CD14-positive monocyte (primary cell): ENCODE data around the gene MCF2L2. TPM values are rescaled to one million over a fixed set of nuclear protein-coding genes. Genes with fewer than 3 reads are reported as not detected.

Source experiments
- DNase-seq, 3 donors: peaks; one replicate each; pipeline ENCODE4 v3.0.0-alpha.2; 2011 to 2022
- H2AFZ ChIP-seq: 2 replicates; pipeline ENCODE4 v1.6.0; 2012; ENCODE audit warnings: mild to moderate bottlenecking, low read depth, low read length, inconsistent platforms; ENCODE audit not compliant: insufficient read depth, poor library complexity, severe bottlenecking
- H3K27ac ChIP-seq, 2 donors: 1 replicate in 1 of 2; 2 replicates in 1 of 2; pipeline ENCODE4 v1.5.1; 2012 to 2013; ENCODE audit warnings: low read length in 2 of 2, control low read depth in 1 of 2, inconsistent platforms in 1 of 2, low read depth in 1 of 2, mild to moderate bottlenecking in 1 of 2
- H3K27me3 ChIP-seq, 2 donors: one replicate each; pipeline versions ENCODE4 v1.6.0 to v1.6.1; 2011 to 2013; ENCODE audit warnings: low read length in 2 of 2; ENCODE audit not compliant: control insufficient read depth in 2 of 2, insufficient read depth in 2 of 2
- H3K36me3 ChIP-seq, 2 donors: replicated peaks in 1 of 2; 1 replicate in 1 of 2; 2 replicates in 1 of 2; pipeline versions ENCODE4 v1.5.1 to v1.6.1; 2012 to 2013; ENCODE audit warnings: low read length in 2 of 2, control low read depth in 1 of 2, inconsistent platforms in 1 of 2, mild to moderate bottlenecking in 1 of 2; ENCODE audit not compliant: insufficient read depth in 2 of 2, control insufficient read depth in 1 of 2
- H3K4me1 ChIP-seq, 2 donors: 1 replicate in 1 of 2; 2 replicates in 1 of 2; pipeline versions ENCODE4 v1.5.1 to v1.6.1; 2012 to 2013; ENCODE audit warnings: low read length in 2 of 2, control low read depth in 1 of 2, inconsistent platforms in 1 of 2, mild to moderate bottlenecking in 1 of 2, moderate library complexity in 1 of 2; ENCODE audit not compliant: insufficient read depth in 2 of 2, control insufficient read depth in 1 of 2
- H3K4me2 ChIP-seq: replicated peaks from 2 replicates; pipeline ENCODE3; 2012; ENCODE audit warnings: low read length, moderate library complexity, mild to moderate bottlenecking; ENCODE audit not compliant: poor library complexity, severe bottlenecking; ENCODE audit errors: extremely low read depth
- H3K4me3 ChIP-seq, 3 experiments: fragments of 200-600 bp in 1 of 3; sonication (generic) in 1 of 3; replicated peaks in 1 of 3; 1 replicate in 2 of 3; 2 replicates in 1 of 3; pipeline ENCODE4 v1.5.1; 2011 to 2013; ENCODE audit warnings: low read length in 3 of 3, mild to moderate bottlenecking in 3 of 3, control low read depth in 2 of 3, low read depth in 2 of 3, inconsistent platforms in 1 of 3, moderate library complexity in 1 of 3
- H3K79me2 ChIP-seq: 2 replicates; pipeline ENCODE4 v1.6.0; 2012; ENCODE audit warnings: mild to moderate bottlenecking, control low read depth, inconsistent platforms, low read length, moderate library complexity; ENCODE audit not compliant: insufficient read depth
- H3K9ac ChIP-seq: 2 replicates; pipeline ENCODE4 v1.6.0; 2017; ENCODE audit warnings: low read length, mild to moderate bottlenecking; ENCODE audit not compliant: insufficient read depth, poor library complexity, severe bottlenecking
- H3K9me3 ChIP-seq, 2 donors: replicated peaks in 1 of 2; 1 replicate in 1 of 2; 2 replicates in 1 of 2; pipeline versions ENCODE4 v1.5.1 to v1.6.1; 2012 to 2013; ENCODE audit warnings: low read length in 2 of 2, control low read depth in 1 of 2; ENCODE audit not compliant: control insufficient read depth in 1 of 2, insufficient read depth in 1 of 2
- H4K20me1 ChIP-seq: 2 replicates; pipeline ENCODE4 v1.6.0; 2012; ENCODE audit warnings: mild to moderate bottlenecking, low read length, control low read depth, moderate library complexity; ENCODE audit not compliant: insufficient read depth
- H3K27ac Mint-ChIP-seq, 7 donors: one replicate each; pipeline ENCODE4 v1.8.0; 2020; ENCODE audit warnings: mild to moderate bottlenecking in 7 of 7, mixed read lengths in 7 of 7, moderate library complexity in 6 of 7, inconsistent platforms in 2 of 7
- H3K27me3 Mint-ChIP-seq, 3 donors: one replicate each; pipeline ENCODE4 v1.8.0; 2021 to 2022; ENCODE audit warnings: low read depth in 3 of 3, mild to moderate bottlenecking in 3 of 3, mixed read lengths in 3 of 3, moderate library complexity in 3 of 3, inconsistent platforms in 1 of 3
- H3K36me3 Mint-ChIP-seq, 2 donors: one replicate each; pipeline ENCODE4 v1.8.0; 2020; ENCODE audit warnings: mixed read lengths in 2 of 2, inconsistent platforms in 1 of 2, mild to moderate bottlenecking in 1 of 2
- H3K4me1 Mint-ChIP-seq: one replicate; pipeline ENCODE4 v1.8.0; 2020; ENCODE audit warnings: mild to moderate bottlenecking, mixed read lengths
- H3K4me3 Mint-ChIP-seq, 2 donors: one replicate each; pipeline ENCODE4 v1.8.0; 2020; ENCODE audit warnings: mild to moderate bottlenecking in 2 of 2, mixed read lengths in 2 of 2, moderate library complexity in 1 of 2
- H3K9me3 Mint-ChIP-seq, 7 donors: one replicate each; pipeline ENCODE4 v1.8.0; 2020 to 2022; ENCODE audit warnings: mixed read lengths in 7 of 7, mild to moderate bottlenecking in 6 of 7, moderate library complexity in 6 of 7, inconsistent platforms in 2 of 7
- WGBS: methylation state at CpG from one replicate; pipeline ENCODE4 v1.1.5; 2013; ENCODE audit warnings: missing lambda C conversion rate; ENCODE audit not compliant: insufficient coverage; 5-methylcytosine and 5-hydroxymethylcytosine counted together
- intact Hi-C, 2 donors: fragments of 100-400 bp; cut with micrococcal nuclease; formaldehyde crosslinking; loops; one replicate each; pipeline versions ENCODE4 v1.15.0 to v1.15.1; 2023
- polyA plus RNA-seq, 3 donors: library from polyadenylated mRNA; depleted of rRNA in 1 of 3; unstranded in 2 of 3; stranded (reverse) in 1 of 3; fragments of 300-500 nt in 2 of 3; fragments of >200 nt in 1 of 3; fragmentation: Illumina TruSeq in 2 of 3; gene quantifications; 1 replicate in 2 of 3; 2 replicates in 1 of 3; pipeline ENCODE4 v1.2.3, GENCODE V29; 2012 to 2021
- TF ChIP-seq, protein P1 (sequence below): fragments of 200-600 bp; IDR thresholded peaks from one replicate; pipeline ENCODE4 v1.8.0; 2022; ENCODE audit warnings: antibody characterized with exemption, mild to moderate bottlenecking

Gene MCF2L2
- polyA plus RNA-seq, 3 donors: 0.01 to 0.13 TPM; not detected in 1

DNA sequence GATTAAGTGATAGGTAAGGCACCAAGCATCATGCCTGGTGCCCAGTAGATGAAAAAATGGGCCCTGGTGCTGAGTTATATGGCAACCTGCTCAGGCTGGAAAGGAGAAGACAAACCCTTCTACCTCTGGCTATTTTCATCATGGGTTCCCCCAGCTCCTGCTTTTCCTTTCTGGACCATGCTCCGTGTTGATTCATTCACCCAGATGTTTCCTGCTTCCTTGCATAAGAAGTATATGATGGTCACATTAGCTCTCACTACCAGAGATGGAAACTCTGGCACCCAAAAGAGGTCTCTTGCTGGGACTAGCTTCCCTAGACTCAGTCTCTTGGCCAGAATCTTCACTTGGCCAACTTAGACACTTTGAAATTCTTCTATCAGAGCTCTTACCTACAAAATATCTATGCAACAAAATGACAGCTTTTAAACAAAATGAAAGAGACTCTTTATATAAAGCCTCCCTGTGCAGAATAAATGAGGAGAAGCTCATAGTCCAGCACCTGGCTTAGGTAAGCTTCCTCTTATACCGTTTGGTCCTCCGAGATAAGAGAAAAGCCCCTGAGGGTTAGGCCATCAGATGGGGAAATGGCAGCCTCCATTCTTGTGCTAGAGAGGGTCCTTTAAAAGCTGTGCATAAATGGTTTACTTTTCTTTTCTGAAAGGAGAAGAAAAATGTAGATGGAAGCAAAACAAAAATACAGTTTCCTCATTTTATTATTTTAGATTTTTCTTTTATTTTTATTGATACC is 46.8 kb upstream of the MCF2L2 start:
- Mint-ChIP-seq H3K9me3 (no peaks in the 10 kb centered on the region), H3K36me3 (no peaks in the 10 kb centered on the region), H3K27me3 (peaks cover 0 to 2% (median 1%) of the 10 kb centered on the region in 3 donors), H3K4me3 (no peak overlapping the region), H3K4me1 (peaks cover 7% of the 10 kb centered on the region), H3K27ac (no peak overlapping the region)
- no peaks in the 10 kb centered on the region for H3K27me3 ChIP-seq
- H3K36me3 ChIP-seq: no peaks in the 10 kb centered on the region
- no peaks in the 10 kb centered on the region for H3K79me2 ChIP-seq
- H3K9me3 ChIP-seq: no peaks in the 10 kb centered on the region
- TF ChIP-seq, protein P1, sequence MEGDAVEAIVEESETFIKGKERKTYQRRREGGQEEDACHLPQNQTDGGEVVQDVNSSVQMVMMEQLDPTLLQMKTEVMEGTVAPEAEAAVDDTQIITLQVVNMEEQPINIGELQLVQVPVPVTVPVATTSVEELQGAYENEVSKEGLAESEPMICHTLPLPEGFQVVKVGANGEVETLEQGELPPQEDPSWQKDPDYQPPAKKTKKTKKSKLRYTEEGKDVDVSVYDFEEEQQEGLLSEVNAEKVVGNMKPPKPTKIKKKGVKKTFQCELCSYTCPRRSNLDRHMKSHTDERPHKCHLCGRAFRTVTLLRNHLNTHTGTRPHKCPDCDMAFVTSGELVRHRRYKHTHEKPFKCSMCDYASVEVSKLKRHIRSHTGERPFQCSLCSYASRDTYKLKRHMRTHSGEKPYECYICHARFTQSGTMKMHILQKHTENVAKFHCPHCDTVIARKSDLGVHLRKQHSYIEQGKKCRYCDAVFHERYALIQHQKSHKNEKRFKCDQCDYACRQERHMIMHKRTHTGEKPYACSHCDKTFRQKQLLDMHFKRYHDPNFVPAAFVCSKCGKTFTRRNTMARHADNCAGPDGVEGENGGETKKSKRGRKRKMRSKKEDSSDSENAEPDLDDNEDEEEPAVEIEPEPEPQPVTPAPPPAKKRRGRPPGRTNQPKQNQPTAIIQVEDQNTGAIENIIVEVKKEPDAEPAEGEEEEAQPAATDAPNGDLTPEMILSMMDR: no peak
- DNase-seq: no peak
- WGBS: 25% methylated on average over 2 of the region's 3 CpGs
- H3K4me2 ChIP-seq: no peak overlapping the region
- no peak overlapping the region for H3K9ac ChIP-seq
- no peak overlapping the region for H3K4me3 ChIP-seq
- no peaks in the 10 kb centered on the region for H4K20me1 ChIP-seq
- H3K4me1 ChIP-seq: no peaks in the 10 kb centered on the region
- intact Hi-C loops: no loop called here
- H3K27ac ChIP-seq: no peak overlapping the region
- no peak overlapping the region for H2AFZ ChIP-seq

GRCh38 chr3:183473969-183474368 is 45.5 kb upstream of the MCF2L2 start:
- Mint-ChIP-seq H3K36me3 (no peaks in the 10 kb centered on the region), H3K4me1 (peaks cover 10% of the 10 kb centered on the region), H3K27me3 (peaks cover 0 to 1% (median 0%) of the 10 kb centered on the region in 3 donors), H3K4me3 (no peak overlapping the region), H3K9me3 (no peaks in the 10 kb centered on the region), H3K27ac (peak overlapping the region in 1 of 7 donors; percentile 40)
- TF ChIP-seq, protein P1: no peak
- Histone ChIP-seq H3K9me3 (no peaks in the 10 kb centered on the region), H3K4me3 (no peak overlapping the region), H3K36me3 (no peaks in the 10 kb centered on the region), H4K20me1 (no peaks in the 10 kb centered on the region), H3K79me2 (no peaks in the 10 kb centered on the region), H3K4me2 (no peak overlapping the region), H3K27me3 (no peaks in the 10 kb centered on the region), H3K9ac (no peak overlapping the region), H3K4me1 (peaks cover 4 to 11% of the 10 kb centered on the region in 2 donors), H3K27ac (no peak overlapping the region), H2AFZ (no peak overlapping the region)
- no CpG with 5 or more reads among the region's 2 CpGs for WGBS
- intact Hi-C loops: loop anchor here (5.0 kb wide), 2 partner anchors 78 to 293 kb away; no protein-coding TSS in a partner anchor
- DNase-seq: no peak
